ENCODE measurements around the gene DIAPH2.

DNA sequence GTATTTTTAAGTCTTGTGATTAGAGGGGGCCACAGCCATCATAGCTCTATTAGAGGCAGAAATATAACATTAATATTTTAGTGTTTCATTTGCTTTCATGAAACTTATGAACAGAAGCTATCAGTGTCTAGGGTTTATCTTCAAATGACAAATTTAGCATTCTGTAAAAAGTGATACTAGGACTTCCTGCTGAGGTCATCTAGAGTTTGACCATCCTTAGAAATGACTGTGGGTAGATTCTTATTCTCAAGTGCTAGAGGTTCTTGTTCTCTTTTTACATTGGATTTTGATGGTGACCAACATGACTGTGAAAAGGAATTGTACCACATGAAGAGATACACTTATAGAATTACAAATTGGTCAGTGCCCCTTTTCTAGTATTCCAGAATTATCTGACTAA, 767.6 kb downstream of the DIAPH2 start:
- TF ChIP-seq GATA2 (IDR thresholded peaks at IDR 0.05; ENCODE audit: low read depth, low read length) (no peak), GATA3 (IDR thresholded peaks at IDR 0.05; ENCODE audit: low read depth, low read length) (no peak)

Data from SH-SY5Y (cell line).